GM23248 (cell line): ENCODE measurements around the gene DCAF6. TPM values are rescaled to one million over a fixed set of nuclear protein-coding genes. Genes with fewer than 3 reads are reported as not detected.

Source experiments
- DNase-seq: peaks from one replicate; pipeline ENCODE4 v3.0.0-alpha.2; 2015
- H2AFZ ChIP-seq: fragments of 200-600 bp; sonication (generic); 2 replicates; pipeline ENCODE4 v1.6.1; 2016; ENCODE audit warnings: antibody characterized with exemption
- H3F3A ChIP-seq: fragments of 200-600 bp; sonication (generic); 2 replicates; pipeline ENCODE4 v1.6.1; 2016; ENCODE audit warnings: mild to moderate bottlenecking, antibody characterized with exemption, mixed run types; ENCODE audit not compliant: insufficient read depth
- H3K27ac ChIP-seq: fragments of 200-600 bp; sonication (generic); 2 replicates; pipeline ENCODE4 v1.5.1; 2016; ENCODE audit warnings: mild to moderate bottlenecking
- H3K27me3 ChIP-seq: fragments of 200-600 bp; sonication (generic); replicated peaks from 2 replicates; pipeline ENCODE4 v1.6.1; 2016; ENCODE audit warnings: mild to moderate bottlenecking; ENCODE audit not compliant: insufficient read depth
- H3K36me3 ChIP-seq: fragments of 200-600 bp; sonication (generic); 2 replicates; pipeline ENCODE4 v1.6.1; 2016; ENCODE audit warnings: low read depth, mild to moderate bottlenecking
- H3K4me1 ChIP-seq: fragments of 200-600 bp; sonication (generic); 2 replicates; pipeline ENCODE4 v1.6.1; 2016; ENCODE audit warnings: mild to moderate bottlenecking; ENCODE audit not compliant: insufficient read depth
- H3K4me2 ChIP-seq: fragments of 200-600 bp; sonication (generic); one replicate; pipeline ENCODE4 v1.6.1; 2016; ENCODE audit warnings: mild to moderate bottlenecking; ENCODE audit not compliant: unreplicated experiment
- H3K4me3 ChIP-seq: fragments of 200-600 bp; sonication (generic); 2 replicates; pipeline ENCODE4 v1.5.1; 2016; ENCODE audit warnings: mild to moderate bottlenecking
- H3K79me2 ChIP-seq: fragments of 200-600 bp; sonication (generic); 2 replicates; pipeline ENCODE4 v1.6.1; 2016; ENCODE audit warnings: mild to moderate bottlenecking; ENCODE audit not compliant: insufficient read depth
- H3K9ac ChIP-seq: fragments of 200-600 bp; sonication (generic); 2 replicates; pipeline ENCODE4 v1.6.1; 2016; ENCODE audit warnings: mild to moderate bottlenecking
- H3K9me2 ChIP-seq: fragments of 200-600 bp; sonication (generic); 2 replicates; pipeline ENCODE4 v1.6.1; 2016; ENCODE audit warnings: mixed run types, mild to moderate bottlenecking, moderate library complexity; ENCODE audit not compliant: insufficient read depth
- H3K9me3 ChIP-seq: fragments of 200-600 bp; sonication (generic); one replicate; pipeline ENCODE4 v1.6.1; 2017; ENCODE audit warnings: low read depth
- H4K20me1 ChIP-seq: fragments of 200-600 bp; sonication (generic); 2 replicates; pipeline ENCODE4 v1.6.0; 2016; ENCODE audit not compliant: insufficient read depth
- EZH2 ChIP-seq: fragments of 200-600 bp; sonication (generic); IDR thresholded peaks from 2 replicates; pipeline ENCODE4 v1.6.1; 2018; ENCODE audit warnings: antibody characterized with exemption, mild to moderate bottlenecking; ENCODE audit not compliant: insufficient read depth, poor library complexity, severe bottlenecking
- EZH2phosphoT487 ChIP-seq: fragments of 200-600 bp; sonication (generic); IDR thresholded peaks from 2 replicates; pipeline ENCODE4 v1.6.1; 2018; ENCODE audit warnings: antibody characterized with exemption, moderate library complexity, mild to moderate bottlenecking, low read depth; ENCODE audit not compliant: insufficient read depth
- WGBS, 2 experiments: methylation state at CpG; one replicate each; pipeline ENCODE4 v1.1.6; 2015 to 2017; ENCODE audit warnings: low lambda C conversion rate in 2 of 2, low coverage in 1 of 2; ENCODE audit errors: missing lambda C conversion rate in 2 of 2; 5-methylcytosine and 5-hydroxymethylcytosine counted together
- in situ Hi-C: fragments of 300-500 bp; cut with MboI; formaldehyde crosslinking; loops from 2 replicates; pipeline ENCODE4 v1.15.0; 2020
- polyA plus RNA-seq: library from polyadenylated mRNA; unstranded; fragments of >200 nt; fragmentation: Nextera tagmentation; extraction: Ambion mirVana; gene quantifications from 2 replicates; pipeline ENCODE4 v1.2.1, GENCODE V29; 2016
- total RNA-seq: library from RNA; depleted of rRNA; stranded (reverse); fragments of >200 nt; shearing (Covaris generic); gene quantifications from 2 replicates; pipeline ENCODE4 v1.2.3, GENCODE V29; 2014

Gene DCAF6
- total and polyA plus RNA-seq, 2 experiments from 2014 or later, result 63.4 to 99.6 TPM

GRCh38 chr1:168009322-168009721 is 72.8 kb downstream of the DCAF6 start:
- Histone ChIP-seq H3K9me2 (no peaks in the 10 kb centered on the region; the same call in 1 of the 2 replicates), H3K9ac (no peak overlapping the region), H3K4me1 (peaks cover 9% of the 10 kb centered on the region), H4K20me1 (no peaks in the 10 kb centered on the region), H3K4me2 (no peak overlapping the region), H3K4me3 (no peak overlapping the region), H3K27me3 (no peaks in the 10 kb centered on the region), H3K9me3 (no peaks in the 10 kb centered on the region), H2AFZ (no peak overlapping the region), H3K36me3 (peaks cover 60% of the 10 kb centered on the region), H3F3A (peaks cover 19% of the 10 kb centered on the region; the same call in 1 of the 2 replicates), H3K79me2 (peaks cover 24% of the 10 kb centered on the region; the same call in 1 of the 2 replicates), H3K27ac (no peak overlapping the region)
- in situ Hi-C loops, result no loop called here
- no peak for TF ChIP-seq EZH2phosphoT487
- TF ChIP-seq EZH2, result no peak
- DNase-seq, result no peak

- no peaks in the 10 kb centered on the region for H3K4me1 ChIP-seq
- H3K4me2 ChIP-seq, result no peak overlapping the region
- H2AFZ ChIP-seq, result no peak overlapping the region
- in situ Hi-C loops, result no loop called here
- no peaks in the 10 kb centered on the region for H4K20me1 ChIP-seq
- 12 to 17% methylated on average over 1 of the region's 1 CpG for WGBS, 2 experiments
- TF ChIP-seq EZH2phosphoT487 (no peak), EZH2 (no peak)
- H3K27me3 ChIP-seq, result no peaks in the 10 kb centered on the region
- H3K4me3 ChIP-seq, result no peak overlapping the region
- no peaks in the 10 kb centered on the region for H3F3A ChIP-seq
- no peaks in the 10 kb centered on the region for H3K9me3 ChIP-seq
- H3K36me3 ChIP-seq, result peaks cover 54% of the 10 kb centered on the region
- H3K9me2 ChIP-seq, result no peaks in the 10 kb centered on the region
- H3K9ac ChIP-seq, result no peak overlapping the region
- no peak overlapping the region for H3K27ac ChIP-seq
- peaks cover 9% of the 10 kb centered on the region for H3K79me2 ChIP-seq
- no peak for DNase-seq
Observed at GRCh38 chr1:168019407-168019806, 82.9 kb downstream of the DCAF6 start.

GRCh38 chr1:168031198-168031597 is 94.7 kb downstream of the DCAF6 start:
- TF ChIP-seq EZH2, result no peak
- TF ChIP-seq EZH2phosphoT487, result no peak
- Histone ChIP-seq H3K9me3 (no peaks in the 10 kb centered on the region), H3K27me3 (no peaks in the 10 kb centered on the region), H3F3A (no peaks in the 10 kb centered on the region; the same call in 1 of the 2 replicates), H3K9ac (no peak overlapping the region), H4K20me1 (no peaks in the 10 kb centered on the region), H3K36me3 (peaks cover 22% of the 10 kb centered on the region), H3K4me3 (no peak overlapping the region), H2AFZ (no peak overlapping the region), H3K9me2 (no peaks in the 10 kb centered on the region), H3K27ac (no peak overlapping the region), H3K79me2 (no peaks in the 10 kb centered on the region), H3K4me2 (no peak overlapping the region), H3K4me1 (no peaks in the 10 kb centered on the region)
- DNase-seq, result no peak
- in situ Hi-C loops, result no loop called here
- 90 to 92% methylated on average over 5 of the region's 5 CpGs for WGBS, 2 experiments

- no peaks in the 10 kb centered on the region for H3K79me2 ChIP-seq
- H3K9ac ChIP-seq, result no peak overlapping the region
- H3F3A ChIP-seq, result no peaks in the 10 kb centered on the region; the same call in 1 of the 2 replicates
- no peak overlapping the region for H3K4me2 ChIP-seq
- no peak overlapping the region for H3K27ac ChIP-seq
- H3K9me3 ChIP-seq, result no peaks in the 10 kb centered on the region
- WGBS, 2 experiments, result 86 to 88% methylated on average over 4 of the region's 4 CpGs
- TF ChIP-seq EZH2phosphoT487 (no peak), EZH2 (no peak)
- peaks cover 18% of the 10 kb centered on the region for H3K36me3 ChIP-seq
- no peak for DNase-seq
- H2AFZ ChIP-seq, result no peak overlapping the region
- H3K4me3 ChIP-seq, result no peak overlapping the region
- no peaks in the 10 kb centered on the region for H3K27me3 ChIP-seq
- in situ Hi-C loops, result no loop called here
- no peaks in the 10 kb centered on the region for H3K9me2 ChIP-seq
- no peaks in the 10 kb centered on the region for H3K4me1 ChIP-seq
- no peaks in the 10 kb centered on the region for H4K20me1 ChIP-seq
Observed at GRCh38 chr1:168031627-168032026, 95.1 kb downstream of the DCAF6 start.

GRCh38 chr1:168032029-168032428 is 95.5 kb downstream of the DCAF6 start:
- no peak for DNase-seq
- WGBS, 2 experiments, result 95 to 100% methylated on average over 1 of the region's 1 CpG
- Histone ChIP-seq H3K4me3 (no peak overlapping the region), H3K36me3 (peaks cover 18% of the 10 kb centered on the region), H3K4me2 (no peak overlapping the region), H3K9me2 (no peaks in the 10 kb centered on the region), H3F3A (no peaks in the 10 kb centered on the region; the same call in 1 of the 2 replicates), H3K27me3 (no peaks in the 10 kb centered on the region), H4K20me1 (no peaks in the 10 kb centered on the region), H2AFZ (no peak overlapping the region), H3K79me2 (no peaks in the 10 kb centered on the region), H3K9ac (no peak overlapping the region), H3K4me1 (no peaks in the 10 kb centered on the region), H3K9me3 (no peaks in the 10 kb centered on the region), H3K27ac (no peak overlapping the region)
- TF ChIP-seq EZH2phosphoT487 (no peak), EZH2 (no peak)
- in situ Hi-C loops, result no loop called here
